ENCODE results near the gene TRAPPC6A. TPM values are rescaled to one million over a fixed set of nuclear protein-coding genes. Genes with fewer than 3 reads are reported as not detected.
A peak's percentile ranks its signal among the peaks of the same experiment; 100 is the strongest.

Gene TRAPPC6A
- total RNA-seq, 1 donor from 2014 or later: 33.8 TPM

GRCh38 chr19:45156011-45156630, 21.9 kb downstream of the TRAPPC6A start:
- no peak overlapping the region for H3K4me3 ChIP-seq (ENCODE audit: low read depth, low read length)
- no peak for TF ChIP-seq CTCF (IDR thresholded peaks at IDR 0.05; ENCODE audit: insufficient read depth, low read length, poor library complexity, severe bottlenecking)
- peaks cover 54% of the 10 kb centered on the region for H3K27me3 ChIP-seq (ENCODE audit: control insufficient read depth, insufficient read depth, low read length)
- no peak for DNase-seq (ENCODE audit: low read depth)
- H3K36me3 ChIP-seq (ENCODE audit: control insufficient read depth, insufficient read depth, low read length): no peaks in the 10 kb centered on the region

GRCh38 chr19:45154064-45154827, 23.8 kb downstream of the TRAPPC6A start:
- H3K36me3 ChIP-seq (ENCODE audit: control insufficient read depth, insufficient read depth, low read length): no peaks in the 10 kb centered on the region
- TF ChIP-seq CTCF (IDR thresholded peaks at IDR 0.05; ENCODE audit: insufficient read depth, low read length, poor library complexity, severe bottlenecking): no peak
- no peak for DNase-seq (ENCODE audit: low read depth)
- H3K27me3 ChIP-seq (ENCODE audit: control insufficient read depth, insufficient read depth, low read length): peaks cover 48% of the 10 kb centered on the region
- H3K4me3 ChIP-seq (ENCODE audit: low read depth, low read length): no peak overlapping the region

GRCh38 chr19:45153339-45154063, 24.5 kb downstream of the TRAPPC6A start:
- no peak for DNase-seq (ENCODE audit: low read depth)
- peak overlapping the region; percentile 16 for H3K4me3 ChIP-seq (ENCODE audit: low read depth, low read length)
- no peaks in the 10 kb centered on the region for H3K36me3 ChIP-seq (ENCODE audit: control insufficient read depth, insufficient read depth, low read length)
- no peak for TF ChIP-seq CTCF (IDR thresholded peaks at IDR 0.05; ENCODE audit: insufficient read depth, low read length, poor library complexity, severe bottlenecking)
- peaks cover 46% of the 10 kb centered on the region for H3K27me3 ChIP-seq (ENCODE audit: control insufficient read depth, insufficient read depth, low read length)

GRCh38 chr19:45152504-45153338, 25.3 kb downstream of the TRAPPC6A start:
- Histone ChIP-seq H3K27me3 (ENCODE audit: control insufficient read depth, insufficient read depth, low read length) (peaks cover 40% of the 10 kb centered on the region), H3K4me3 (ENCODE audit: low read depth, low read length) (no peak overlapping the region), H3K36me3 (ENCODE audit: control insufficient read depth, insufficient read depth, low read length) (no peaks in the 10 kb centered on the region)
- no peak for DNase-seq (ENCODE audit: low read depth)
- TF ChIP-seq CTCF (IDR thresholded peaks at IDR 0.05; ENCODE audit: insufficient read depth, low read length, poor library complexity, severe bottlenecking): no peak

GRCh38 chr19:45151821-45152503, 26.1 kb downstream of the TRAPPC6A start:
- Histone ChIP-seq H3K27me3 (ENCODE audit: control insufficient read depth, insufficient read depth, low read length) (peaks cover 40% of the 10 kb centered on the region), H3K4me3 (ENCODE audit: low read depth, low read length) (no peak overlapping the region), H3K36me3 (ENCODE audit: control insufficient read depth, insufficient read depth, low read length) (no peaks in the 10 kb centered on the region)
- no peak for DNase-seq (ENCODE audit: low read depth)
- TF ChIP-seq CTCF (IDR thresholded peaks at IDR 0.05; ENCODE audit: insufficient read depth, low read length, poor library complexity, severe bottlenecking): no peak

All from kidney epithelial cell (primary cell).